HT-29 (cell line): ENCODE results near the gene KMT2B. TPM values are rescaled to one million over a fixed set of nuclear protein-coding genes. Genes with fewer than 3 reads are reported as not detected.
"Not testable (repeated sequence)": the region's sequence is repeated elsewhere in the genome, so short reads cannot be mapped to it uniquely, and the experiment has no call there.

Experiments used
- DNase-seq: peaks from one replicate; pipeline ENCODE4 v3.0.0-alpha.2; 2015; ENCODE audit warnings: low spot score
- total RNA-seq: library from RNA; depleted of rRNA; stranded (reverse); fragments of >200 nt; shearing (Covaris generic); gene quantifications from 2 replicates; pipeline ENCODE4 v1.2.3, GENCODE V29; 2014

Gene KMT2B
- total RNA-seq, 1 experiment from 2014 or later = 29.3 TPM

DNA sequence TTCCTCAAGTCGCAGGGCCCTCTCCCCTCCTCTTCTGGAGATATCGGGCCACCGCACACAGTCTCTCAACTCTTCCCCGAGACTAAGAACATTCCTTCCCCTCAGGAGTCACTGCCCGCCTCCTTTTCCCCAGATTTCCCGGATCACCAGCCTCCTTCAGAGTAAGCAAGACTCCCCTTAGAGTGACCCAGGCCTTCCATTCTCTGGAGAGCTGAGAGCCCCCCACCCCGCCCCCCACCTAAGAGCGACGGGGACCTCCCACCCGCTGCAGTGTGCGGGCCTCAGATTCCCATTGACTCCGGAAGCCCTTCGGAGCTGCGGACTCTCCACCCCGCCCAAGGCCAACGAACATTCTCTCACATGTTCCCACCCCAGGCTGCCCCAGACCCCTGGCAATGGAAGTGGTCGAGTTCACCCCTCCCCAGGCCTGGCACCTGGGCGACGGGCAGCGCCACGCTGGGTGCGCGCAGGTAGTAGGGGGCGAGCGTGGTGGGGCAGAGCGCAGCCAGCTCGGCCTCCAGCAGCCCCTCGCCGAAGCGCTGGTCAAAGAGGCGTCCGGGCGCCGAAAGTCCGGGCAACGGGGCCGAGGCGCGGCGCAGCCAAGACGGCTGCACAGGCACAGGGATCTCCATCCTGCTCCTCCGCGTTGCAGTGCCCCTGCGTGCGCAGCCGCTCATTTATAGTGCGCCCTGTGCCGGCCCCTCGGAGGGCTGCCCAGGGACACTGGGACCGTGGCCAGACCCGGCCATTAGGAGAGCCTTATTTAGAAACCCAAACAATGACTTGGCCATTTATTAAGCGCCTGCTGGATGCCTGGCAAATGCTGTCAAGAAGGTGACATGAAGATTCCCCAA, 38.8 kb downstream of the KMT2B start, which contains the start of gene HSPB6:
Gene HSPB6 (minus strand): TSS at position 653 of the 854 bp plus-strand sequence. CDS start 21 bp downstream, at position 632.
- no peak for DNase-seq

DNA sequence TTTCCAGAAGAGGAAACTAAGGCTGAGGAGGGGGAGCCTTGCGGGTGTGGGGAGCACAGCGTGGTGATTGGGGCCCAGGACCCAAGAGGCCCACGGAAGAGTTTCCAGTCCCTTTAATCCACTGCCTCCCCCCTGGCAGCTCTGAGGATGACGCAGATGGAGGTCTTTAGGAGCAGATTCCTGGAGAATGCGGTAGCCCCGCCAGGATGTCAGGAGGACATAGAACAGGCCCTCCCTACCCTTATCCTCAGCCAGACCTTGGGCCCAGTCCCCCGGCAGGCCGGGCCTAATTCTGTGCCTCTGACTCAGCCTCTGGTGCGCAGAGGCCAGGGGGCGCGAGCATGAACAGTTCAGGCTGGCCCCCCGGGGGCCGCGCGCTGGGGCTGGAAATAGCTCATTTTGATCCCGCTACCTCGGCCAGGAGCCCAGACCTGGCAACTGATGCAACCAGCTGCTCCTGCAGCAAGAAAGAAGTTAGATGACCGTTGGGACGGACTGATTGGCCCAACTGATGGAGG, 39.5 kb downstream of the KMT2B start:
- DNase-seq = no peak

DNA sequence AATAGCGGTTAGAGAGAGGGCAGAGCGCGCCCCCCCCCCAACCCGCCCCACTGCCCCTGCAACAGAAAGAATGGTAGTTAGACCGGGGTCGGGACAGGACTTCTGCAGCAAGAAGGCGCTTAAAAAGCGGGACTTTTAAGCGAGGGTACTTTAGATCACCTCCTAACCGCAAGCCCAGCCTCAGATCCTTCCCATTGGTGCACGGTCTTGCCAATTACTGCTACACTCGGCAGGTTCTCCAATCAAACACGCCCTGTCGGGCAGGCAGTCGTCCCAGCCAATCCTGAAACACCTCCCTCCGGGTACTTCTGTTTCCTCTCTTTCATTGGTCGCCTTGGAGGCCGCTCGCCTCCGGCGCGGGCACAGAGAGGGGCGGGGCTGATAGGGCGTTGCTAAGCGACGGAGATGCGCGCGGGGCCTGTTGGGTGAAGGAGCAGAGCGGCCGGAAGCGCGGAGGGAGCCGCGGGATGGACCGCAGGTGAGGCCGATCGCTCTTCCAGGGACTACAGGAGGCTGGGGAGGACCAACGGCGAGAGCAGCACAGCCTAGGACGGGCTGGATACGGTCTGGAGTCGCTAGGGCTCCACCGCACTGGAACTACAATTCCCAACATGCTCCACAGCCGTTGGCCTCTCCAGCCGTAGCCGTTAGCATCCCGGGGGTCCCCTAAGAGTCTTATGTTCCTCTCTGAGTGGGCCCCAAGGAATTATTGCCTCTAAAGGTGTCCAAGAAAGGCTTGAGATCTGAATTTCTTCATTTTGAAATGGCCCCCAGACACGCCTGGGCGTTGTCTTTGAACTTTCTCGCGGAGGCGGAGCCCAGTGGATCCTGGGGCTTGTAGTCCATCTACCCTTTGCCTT, 40.2 kb downstream of the KMT2B start, which contains the start of gene PROSER3:
Gene PROSER3 (plus strand): TSS at position 428 of the 860 bp plus-strand sequence. CDS start 40 bp downstream, at position 468.
- peak; percentile 100 for DNase-seq

DNA sequence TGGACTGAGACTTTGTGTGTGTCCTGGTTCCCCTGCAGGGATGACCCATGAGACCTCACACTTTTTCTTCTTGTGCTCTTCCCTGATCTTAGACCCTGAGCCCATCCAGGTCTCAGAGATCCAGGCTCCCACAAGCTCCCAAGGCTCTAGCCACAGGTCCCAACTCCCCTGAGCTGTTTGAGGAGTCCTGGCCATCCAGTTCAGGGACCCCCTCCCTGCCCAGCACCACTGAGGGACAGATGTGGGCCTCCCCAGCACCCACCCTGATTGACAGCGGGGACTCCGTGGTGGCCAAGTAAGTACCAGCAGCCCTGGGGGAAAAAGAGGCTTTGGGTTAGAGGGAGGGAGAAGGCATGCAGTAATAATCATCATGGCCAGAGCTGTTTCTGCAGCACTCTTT, 41.9 kb downstream of the KMT2B start:
- no peak for DNase-seq

DNA sequence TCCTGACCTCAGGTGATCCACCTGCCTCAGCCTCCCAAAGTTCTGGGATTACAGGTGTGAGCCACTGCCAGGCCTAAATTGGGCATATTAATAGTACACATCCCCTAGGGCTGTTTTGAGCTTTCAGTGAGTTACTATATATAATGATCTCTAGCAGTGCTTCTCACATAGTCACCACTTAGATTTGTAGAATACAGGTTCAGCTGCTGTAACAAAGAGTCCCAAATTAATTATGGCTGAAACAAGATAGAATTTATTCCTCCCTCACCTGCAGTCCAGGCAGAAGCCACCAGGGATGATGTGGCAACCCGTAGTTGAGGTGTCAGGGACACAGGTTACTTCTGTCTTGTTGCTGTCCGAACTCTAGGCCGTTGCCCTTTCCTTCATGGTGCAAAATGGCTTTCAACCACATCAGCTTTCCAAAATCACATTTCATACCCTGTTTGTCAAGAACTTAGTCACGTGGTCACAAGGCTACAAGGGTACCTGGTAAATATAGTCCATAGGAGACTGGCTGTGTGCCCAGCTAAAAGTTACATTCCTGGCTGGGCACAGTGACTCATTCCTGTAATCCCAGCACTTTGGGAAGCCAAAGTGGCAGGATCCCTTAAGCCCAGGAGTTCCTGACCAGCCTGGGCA, 43.0 kb downstream of the KMT2B start:
- no peak for DNase-seq

DNA sequence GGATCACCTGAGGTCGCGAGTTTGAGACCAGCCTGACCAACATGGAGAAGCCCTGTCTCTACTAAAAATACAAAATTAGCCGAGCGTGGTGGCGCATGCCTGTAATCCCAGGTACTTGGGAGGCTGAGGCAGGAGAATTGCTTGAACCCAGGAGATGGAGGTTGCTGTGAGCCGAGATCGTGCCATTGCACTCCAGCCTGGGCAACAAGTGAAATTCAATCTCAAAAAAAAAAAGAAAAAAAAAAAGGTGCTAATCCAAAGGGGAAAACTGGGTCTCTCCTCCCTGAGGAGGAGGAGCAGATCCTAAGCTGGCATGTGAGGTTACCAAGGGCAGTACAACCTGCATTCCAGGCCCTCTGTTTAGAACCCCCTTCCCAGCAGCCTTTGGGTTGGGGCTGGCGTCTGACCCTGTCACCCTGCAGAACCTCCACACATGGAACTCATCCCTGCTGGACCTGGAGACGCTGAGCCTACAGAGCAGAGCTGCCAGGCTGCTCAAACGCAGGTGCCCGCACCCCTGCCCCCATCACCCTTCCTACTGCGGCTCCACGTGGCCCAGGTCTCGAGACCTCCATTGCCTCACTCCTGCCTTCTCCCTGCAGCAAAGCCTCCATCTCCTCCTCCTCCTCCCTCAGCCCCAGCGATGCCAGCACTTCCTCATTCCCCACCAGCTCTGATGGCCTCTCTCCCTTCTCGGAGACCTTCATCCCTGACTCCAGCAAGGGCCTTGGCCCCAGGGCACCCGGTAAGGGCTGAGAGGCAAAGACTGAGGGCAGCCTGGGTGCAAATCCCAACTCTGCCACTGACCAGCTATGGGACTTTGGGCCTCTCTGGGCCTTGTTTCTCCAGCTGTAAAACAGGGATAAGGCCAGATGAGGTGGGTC, 46.9 kb downstream of the KMT2B start:
- DNase-seq = no peak

DNA sequence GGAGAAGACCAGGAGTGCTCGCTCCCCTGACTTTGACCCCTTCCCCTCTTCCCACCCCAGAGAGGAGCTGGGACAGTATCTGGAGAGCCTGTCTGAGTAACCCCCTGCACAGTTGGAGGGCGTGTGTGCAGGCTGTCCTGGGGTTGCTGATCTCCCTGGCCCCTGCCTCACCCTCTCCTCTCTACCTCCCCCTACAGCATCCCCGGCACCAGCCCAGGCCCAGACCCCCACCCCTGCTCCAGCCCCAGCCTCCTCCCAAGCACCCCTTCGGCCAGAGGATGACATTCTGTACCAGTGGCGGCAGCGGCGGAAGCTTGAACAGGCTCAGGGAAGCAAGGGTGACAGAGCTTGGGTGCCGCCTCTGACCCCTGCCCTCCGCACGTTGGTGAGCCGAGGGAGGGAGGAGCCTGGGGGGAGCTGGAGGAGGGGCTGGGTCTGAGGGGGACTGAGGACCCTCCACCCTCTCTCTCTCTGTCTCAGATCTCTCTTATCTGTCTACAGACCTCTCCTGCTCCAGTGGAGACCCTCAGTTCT, 48.8 kb downstream of the KMT2B start:
- no peak for DNase-seq

DNA sequence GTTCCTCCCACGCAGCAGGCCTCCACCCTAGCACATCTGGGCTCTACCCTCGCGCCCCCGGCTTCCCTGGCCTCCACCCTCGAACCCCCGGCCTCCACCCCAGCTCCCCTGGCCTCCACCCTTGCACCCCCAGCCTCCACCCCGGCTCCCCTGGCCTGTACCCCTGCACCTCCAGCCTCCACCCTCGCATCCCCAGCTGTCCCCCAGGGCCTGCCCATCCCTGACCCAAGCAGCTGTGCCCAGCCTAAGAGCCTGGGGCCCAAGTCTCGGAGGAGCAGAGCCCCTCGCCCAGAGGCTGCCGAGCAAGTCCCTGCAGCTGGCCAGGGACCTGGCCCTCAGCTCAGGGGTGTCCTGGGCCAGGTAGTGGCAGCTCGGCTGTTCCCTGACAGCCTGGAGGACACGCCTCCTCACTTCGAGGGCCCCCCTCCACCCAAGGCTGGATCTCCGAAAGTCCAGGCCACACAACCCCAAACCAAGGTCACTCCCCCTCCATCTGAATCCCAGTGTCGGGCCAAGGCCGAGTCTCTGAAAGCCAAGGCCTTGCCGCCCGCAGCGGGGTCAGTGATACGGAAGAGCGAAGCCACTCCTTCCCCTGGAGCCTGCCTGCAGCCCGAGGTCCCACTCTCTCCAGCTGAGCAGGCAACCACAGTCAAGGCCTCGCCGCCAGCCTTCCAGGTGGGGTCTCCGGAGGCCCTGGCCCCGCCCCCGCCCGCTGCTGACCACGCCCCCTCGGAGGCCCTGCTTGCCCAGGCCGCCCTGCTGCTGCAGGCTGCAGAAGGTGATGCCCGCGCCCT, 49.7 kb downstream of the KMT2B start:
- no peak for DNase-seq

DNA sequence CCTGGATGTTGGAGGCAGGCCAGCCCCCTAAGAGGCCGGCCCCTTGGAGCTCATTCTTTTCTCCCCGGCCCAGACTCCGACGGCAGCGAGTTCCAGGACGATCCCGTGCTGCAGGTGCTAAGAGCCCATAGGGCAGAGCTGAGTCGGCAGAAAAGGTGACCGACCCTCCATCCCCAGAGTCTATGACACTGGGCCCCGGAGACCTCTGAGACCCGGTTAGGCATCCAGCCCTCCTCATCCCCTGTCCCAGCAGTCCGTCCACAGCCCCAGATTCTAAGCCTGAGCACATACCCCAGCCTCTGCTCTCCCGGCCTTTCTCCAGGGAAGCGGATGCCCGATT, 50.2 kb downstream of the KMT2B start:
- no peak for DNase-seq

DNA sequence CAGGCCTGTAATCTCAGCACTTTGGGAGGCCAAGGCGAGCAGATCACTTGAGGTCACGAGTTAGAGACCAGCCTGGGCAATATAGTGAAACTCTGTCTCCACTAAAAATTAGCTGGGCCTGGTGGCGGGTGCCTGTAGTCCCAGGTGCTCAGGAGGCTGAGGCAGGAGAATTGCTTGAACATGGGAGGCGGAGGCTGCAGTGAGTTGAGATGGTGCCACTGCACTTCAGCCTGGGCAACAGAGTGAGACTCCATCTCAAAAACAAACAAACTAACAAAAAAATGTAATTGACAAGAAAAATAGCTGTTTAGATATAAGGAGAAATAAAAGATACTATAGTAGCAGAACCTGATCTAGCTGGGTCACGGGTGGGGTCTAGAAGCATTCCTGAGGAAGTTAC, 54.6 kb downstream of the KMT2B start:
- DNase-seq = not testable (repeated sequence)

DNA sequence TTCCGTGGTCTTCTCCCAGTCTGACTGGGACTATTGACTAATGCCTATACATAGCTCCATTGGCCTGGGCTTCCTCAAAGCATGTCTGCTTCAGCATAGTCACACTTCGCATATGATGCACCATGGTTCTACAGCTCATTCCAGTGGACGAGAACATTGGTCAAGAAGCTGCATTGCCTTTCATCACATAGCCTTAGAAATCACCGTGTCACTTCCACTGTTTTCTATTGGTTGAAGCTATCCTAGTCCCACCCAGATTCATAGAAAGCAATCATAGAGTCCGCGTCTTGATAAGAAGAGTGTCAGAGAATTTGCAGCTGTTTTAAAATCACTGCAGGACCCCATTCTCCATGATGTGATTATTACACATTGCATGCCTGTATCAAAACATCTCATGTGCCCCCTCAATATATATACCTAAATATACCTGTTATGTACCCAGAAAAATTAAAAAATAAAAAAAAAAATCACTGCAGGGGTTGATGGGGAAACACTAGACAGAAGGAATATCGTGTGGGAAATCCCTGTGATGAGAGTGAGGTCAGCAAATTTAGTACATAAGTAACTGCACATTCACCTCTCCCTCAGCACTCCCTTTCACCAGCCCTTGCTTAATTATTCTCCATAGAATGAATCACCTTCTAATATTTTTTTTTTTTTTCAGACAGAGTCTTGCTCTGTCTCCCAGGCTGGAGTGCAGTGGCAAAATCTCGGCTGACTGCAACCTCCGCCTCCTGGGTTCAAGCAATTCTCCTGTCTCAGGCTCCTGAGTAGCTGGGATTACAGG, 55.4 kb downstream of the KMT2B start:
- peak; percentile 30 for DNase-seq

DNA sequence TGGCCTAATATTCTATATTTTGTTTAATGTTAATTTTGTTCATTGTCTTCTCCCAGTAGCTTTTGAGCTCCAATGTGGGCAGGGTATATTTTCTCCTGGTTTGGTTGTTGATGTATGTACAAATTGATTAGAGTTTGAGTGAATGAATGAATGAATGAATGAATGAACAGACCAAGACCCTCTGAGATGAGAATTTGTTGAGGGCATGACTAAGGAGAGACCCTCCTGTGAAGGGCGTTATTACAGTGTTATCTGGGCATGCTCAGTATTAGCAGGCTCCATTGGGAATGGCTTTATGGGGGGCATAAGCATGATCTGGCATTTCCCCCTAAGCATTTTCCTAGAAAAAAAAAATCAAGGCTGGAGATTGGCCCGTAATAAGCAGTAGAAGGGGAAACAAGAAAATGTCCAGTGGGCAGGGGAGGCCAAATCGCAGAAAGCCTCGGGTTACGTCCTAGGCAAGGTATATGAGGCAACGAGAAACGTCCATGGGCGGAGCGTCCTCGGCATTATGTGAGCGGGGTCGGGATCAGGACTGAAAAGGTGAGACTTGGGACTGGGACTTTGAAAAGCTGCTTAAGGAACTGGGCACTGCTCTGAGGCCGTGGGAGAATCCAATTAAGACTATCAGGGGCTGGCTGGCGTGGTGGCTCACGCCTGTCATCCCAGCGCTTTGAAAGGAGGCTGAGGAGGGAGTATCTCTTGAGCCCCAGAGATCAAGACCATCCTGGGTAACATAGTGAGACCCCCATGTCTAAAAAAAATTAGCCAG, 56.7 kb downstream of the KMT2B start:
- DNase-seq = no peak

DNA sequence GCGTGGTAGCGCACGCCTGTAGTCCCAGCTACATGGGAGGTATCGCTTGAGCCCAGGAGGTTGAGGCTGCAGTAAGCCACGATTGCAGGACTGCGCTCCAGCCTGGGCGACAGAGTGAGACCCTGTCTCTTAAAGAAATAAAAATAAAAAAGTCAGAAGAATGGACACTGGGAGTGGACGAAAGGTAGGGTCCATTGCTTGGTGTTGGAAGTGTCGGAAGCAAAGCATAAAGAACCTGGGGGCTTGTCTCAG, 57.2 kb downstream of the KMT2B start:
- DNase-seq = no peak

DNA sequence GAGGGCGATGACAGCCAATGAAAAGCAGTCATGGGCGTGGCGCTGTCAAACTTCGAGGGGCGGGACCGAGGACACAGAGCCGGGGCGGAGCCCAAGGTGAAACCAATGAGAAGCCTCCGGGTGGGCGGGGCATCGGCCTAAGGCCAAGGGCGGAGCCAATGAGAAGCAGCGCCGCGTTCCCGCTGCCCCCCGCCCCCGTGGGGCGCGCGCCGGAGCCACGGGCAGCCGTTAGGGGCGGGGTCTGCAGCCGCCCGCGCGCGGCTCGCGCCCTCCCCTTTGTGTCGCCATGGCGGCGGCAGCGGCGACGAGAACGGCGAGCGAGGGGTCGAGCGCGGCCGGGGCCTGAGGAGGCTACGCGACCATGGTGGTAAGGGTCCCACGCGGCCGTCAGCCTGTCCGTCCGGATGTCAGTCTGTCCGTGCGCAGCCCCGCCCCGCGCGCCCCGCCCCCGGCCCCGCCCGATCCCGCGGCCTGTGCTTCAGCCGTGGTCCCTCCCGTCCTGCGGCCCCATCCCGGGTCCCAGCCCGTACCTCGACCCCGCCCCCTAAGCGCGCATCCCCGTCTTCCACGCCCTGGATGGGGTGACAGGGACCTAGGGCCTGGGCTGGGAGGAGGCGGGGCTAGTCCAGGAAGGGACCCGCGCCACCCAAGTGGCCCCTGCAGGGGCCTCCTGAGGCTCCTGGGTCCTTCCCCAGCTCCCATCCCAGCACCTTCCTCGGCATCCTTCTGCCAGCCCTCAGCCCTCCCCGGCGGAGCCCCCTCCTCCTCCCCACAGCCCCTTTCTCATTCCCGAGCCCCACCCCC, 57.7 kb downstream of the KMT2B start, which contains the start of gene ARHGAP33:
Gene ARHGAP33 (plus strand): TSS at position 267 of the 804 bp plus-strand sequence. CDS start 95 bp downstream, at position 362.
- peak; percentile 100 for DNase-seq

DNA sequence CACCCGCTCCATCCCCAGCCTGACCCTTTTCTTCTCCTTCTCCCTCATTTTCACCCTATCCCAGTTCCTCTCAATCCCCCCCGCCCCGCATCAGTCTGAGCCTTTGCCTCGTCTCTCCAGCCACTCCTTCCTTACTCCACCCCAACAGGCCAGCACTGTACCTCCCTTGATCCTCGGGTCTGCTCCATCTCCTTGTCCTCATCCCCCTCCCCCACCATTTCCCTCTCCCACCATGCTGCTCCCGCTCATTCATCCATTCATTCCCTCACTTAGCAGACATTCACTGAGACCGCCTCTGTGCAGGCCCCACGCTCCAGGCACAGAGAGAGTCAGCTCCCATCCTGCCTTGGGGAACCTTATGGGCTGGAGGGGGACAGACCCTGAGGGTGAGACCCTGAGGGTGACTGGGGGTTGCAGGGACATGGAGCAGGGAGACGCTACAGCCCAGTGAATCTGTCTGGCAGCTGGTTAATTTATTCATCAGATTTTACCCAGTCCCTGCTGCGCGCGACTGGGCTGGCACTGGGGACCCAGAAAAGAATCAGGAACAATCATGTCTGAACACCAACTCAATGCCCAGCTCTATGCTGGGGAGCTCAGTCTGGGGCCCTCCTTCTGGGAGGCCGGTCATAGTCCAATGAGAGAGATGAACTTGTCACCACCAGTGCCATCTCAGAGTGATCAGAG, 58.4 kb downstream of the KMT2B start:
- DNase-seq = no peak

DNA sequence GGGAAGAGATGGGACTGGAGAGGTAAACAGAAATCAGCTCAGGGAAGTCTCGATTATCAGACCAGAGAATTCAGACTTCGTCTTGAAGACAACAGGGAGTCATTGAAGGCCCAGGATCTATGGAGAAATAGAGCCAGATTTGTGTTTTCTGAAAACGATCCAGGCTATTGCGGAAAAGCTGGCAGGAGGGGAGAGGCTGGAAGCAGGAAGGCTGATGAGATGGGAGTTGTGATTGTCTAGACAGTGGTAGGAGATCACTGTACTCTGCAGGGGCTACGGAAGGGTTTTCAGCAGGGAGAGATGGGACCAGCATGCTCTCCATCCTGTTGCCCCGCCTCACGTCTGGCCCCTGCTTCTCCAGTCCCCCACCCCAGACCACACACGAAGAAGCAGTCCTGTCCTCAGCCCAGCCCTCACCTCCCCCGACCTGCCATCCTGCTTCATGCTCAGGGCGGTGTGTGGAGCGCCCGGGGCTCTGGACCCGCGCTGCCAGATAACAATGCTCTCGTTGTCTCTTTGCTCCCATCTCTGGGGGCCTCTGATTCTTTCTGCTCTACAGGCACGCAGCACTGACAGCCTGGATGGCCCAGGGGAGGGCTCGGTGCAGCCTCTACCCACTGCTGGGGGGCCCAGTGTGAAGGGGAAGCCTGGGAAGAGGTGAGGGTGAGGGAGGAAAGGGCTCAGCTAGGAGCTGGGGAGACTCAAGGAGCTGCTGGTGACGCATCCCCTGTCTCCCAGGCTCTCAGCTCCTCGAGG, 59.5 kb downstream of the KMT2B start:
- no peak for DNase-seq
